Measurements from ENCODE around the gene TP63.

TP63 gene

DNA sequence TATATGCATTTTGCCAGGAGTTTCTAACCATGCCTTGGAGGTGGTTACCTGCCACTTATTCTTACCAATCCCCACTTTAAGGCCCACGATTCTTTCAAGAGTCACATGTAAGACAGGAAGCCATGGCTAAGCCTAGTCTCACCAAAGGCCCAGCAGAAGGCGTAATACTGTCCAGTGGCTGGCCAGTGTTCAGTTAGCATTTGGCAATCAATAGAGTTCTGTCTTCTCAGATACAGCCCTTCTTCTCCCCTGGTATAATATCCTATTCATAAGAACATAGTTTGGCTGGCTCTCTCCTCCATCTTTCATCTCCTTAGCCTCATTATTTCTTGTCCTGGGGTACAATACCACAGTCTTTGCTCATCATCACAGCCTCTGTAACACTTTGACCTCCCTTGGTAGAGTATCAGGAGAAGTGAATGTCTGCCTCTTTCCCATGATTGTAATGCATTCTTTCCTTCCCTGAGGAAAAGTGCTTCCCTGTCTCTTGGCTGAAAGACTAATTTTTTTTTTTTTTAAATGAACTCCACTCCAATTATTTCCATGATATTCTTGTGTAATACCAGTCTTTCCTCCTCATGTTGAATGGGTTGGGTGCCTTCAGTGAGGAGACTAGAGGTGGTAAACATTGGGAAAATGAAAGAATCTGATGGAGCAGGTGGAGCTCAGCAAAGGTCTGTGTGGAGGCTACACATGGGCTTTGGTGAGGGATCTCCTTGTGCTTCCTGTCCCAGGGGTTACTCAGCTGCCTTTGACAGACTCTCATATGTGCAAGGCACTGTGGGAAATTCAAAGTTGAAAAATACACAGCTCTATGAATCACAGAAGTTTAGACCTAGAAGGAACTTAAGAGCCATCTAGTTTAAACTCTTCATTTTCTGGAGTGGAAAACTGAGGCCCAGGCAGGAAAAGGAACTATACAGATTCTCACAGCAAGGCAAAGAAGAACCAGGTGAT lies 271.3 kb downstream of the TP63 start:
- no peak for TF ChIP-seq NFIC (IDR thresholded peaks at IDR 0.05)
- TF ChIP-seq, protein P1, sequence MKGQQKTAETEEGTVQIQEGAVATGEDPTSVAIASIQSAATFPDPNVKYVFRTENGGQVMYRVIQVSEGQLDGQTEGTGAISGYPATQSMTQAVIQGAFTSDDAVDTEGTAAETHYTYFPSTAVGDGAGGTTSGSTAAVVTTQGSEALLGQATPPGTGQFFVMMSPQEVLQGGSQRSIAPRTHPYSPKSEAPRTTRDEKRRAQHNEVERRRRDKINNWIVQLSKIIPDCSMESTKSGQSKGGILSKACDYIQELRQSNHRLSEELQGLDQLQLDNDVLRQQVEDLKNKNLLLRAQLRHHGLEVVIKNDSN (IDR thresholded peaks at IDR 0.05), result no peak
- no peak for TF ChIP-seq TEAD4 (IDR thresholded peaks at IDR 0.05)

DNA sequence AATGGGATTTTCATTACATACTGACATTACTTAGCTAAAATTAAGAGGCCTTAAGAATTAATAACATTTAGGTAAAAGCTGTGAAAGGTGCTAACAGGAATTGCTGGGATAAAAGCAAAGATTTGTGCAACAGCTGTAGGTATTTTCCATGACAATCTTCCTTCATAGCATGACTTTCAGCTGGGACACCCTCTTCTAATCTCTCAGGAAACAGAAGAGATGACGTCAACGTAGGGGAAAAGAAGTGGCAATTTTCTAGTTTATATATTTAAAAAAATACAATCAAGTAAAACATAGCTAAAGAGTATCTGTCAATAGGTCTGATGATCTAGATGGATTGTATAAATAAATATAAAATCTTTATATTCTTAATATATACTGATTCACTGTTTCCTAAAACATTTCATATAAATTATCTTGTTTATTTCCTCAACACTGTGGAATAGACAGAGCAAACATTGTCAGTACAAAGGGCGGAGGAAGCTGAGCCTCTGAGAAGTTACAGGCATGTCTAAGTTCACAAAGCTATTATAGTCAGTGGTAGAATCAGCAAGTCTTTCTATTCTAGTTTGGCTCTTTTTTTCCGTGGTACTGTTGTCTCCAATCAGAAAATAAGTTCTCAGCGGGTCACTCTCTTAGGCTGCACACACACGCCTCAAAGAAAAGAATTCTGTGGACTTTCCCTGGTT lies 272.5 kb downstream of the TP63 start:
- TF ChIP-seq CREB1 (IDR thresholded peaks at IDR 0.05; ENCODE audit: low read depth) (no peak), RAD21 (IDR thresholded peaks at IDR 0.05; ENCODE audit: low read depth) (no peak), CEBPB (IDR thresholded peaks at IDR 0.05) (no peak), FOXM1 (IDR thresholded peaks at IDR 0.05; ENCODE audit: borderline replicate concordance, low read depth) (no peak), YY1 (IDR thresholded peaks at IDR 0.05; ENCODE audit: low read depth) (no peak), TEAD4 (IDR thresholded peaks at IDR 0.05) (no peak), TCF12 (IDR thresholded peaks at IDR 0.05; ENCODE audit: low read depth) (no peak), ZBTB7A (IDR thresholded peaks at IDR 0.05; ENCODE audit: low read depth) (no peak), EP300 (IDR thresholded peaks at IDR 0.05; ENCODE audit: borderline replicate concordance) (no peak), TAF1 (IDR thresholded peaks at IDR 0.05; ENCODE audit: low read depth) (no peak), NFIC (IDR thresholded peaks at IDR 0.05) (no peak)
- TF ChIP-seq, protein P2, sequence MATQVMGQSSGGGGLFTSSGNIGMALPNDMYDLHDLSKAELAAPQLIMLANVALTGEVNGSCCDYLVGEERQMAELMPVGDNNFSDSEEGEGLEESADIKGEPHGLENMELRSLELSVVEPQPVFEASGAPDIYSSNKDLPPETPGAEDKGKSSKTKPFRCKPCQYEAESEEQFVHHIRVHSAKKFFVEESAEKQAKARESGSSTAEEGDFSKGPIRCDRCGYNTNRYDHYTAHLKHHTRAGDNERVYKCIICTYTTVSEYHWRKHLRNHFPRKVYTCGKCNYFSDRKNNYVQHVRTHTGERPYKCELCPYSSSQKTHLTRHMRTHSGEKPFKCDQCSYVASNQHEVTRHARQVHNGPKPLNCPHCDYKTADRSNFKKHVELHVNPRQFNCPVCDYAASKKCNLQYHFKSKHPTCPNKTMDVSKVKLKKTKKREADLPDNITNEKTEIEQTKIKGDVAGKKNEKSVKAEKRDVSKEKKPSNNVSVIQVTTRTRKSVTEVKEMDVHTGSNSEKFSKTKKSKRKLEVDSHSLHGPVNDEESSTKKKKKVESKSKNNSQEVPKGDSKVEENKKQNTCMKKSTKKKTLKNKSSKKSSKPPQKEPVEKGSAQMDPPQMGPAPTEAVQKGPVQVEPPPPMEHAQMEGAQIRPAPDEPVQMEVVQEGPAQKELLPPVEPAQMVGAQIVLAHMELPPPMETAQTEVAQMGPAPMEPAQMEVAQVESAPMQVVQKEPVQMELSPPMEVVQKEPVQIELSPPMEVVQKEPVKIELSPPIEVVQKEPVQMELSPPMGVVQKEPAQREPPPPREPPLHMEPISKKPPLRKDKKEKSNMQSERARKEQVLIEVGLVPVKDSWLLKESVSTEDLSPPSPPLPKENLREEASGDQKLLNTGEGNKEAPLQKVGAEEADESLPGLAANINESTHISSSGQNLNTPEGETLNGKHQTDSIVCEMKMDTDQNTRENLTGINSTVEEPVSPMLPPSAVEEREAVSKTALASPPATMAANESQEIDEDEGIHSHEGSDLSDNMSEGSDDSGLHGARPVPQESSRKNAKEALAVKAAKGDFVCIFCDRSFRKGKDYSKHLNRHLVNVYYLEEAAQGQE (IDR thresholded peaks at IDR 0.05; ENCODE audit: low read depth), result no peak
- TF ChIP-seq, protein P3, sequence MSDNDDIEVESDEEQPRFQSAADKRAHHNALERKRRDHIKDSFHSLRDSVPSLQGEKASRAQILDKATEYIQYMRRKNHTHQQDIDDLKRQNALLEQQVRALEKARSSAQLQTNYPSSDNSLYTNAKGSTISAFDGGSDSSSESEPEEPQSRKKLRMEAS (IDR thresholded peaks at IDR 0.05), result no peak
- TF ChIP-seq, protein P1 (IDR thresholded peaks at IDR 0.05), result no peak

DNA sequence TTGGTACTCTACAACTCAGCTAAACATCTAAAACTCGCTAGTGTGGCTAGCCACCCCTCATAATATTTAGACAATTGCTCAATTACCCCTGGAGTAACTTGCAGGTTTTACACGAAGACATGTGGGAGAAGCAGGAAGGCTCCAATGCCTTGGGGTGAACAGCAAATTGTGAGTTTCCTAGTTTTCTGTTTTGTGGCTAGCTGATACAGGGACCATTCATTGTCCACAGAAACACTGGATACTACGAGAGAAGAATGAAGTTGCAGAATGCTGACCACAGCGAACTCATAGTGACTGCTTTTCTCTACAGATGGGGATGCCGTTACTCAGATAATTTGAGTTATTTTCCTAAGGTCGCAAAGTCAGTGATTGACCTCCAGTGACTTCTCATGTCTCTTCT lies 276.6 kb downstream of the TP63 start:
- no peak for TF ChIP-seq YY1 (IDR thresholded peaks at IDR 0.05; ENCODE audit: low read depth)
- no peak for TF ChIP-seq RAD21 (IDR thresholded peaks at IDR 0.05; ENCODE audit: low read depth)
- TF ChIP-seq TCF12 (IDR thresholded peaks at IDR 0.05; ENCODE audit: low read depth), result no peak
- no peak for TF ChIP-seq EGR1 (IDR thresholded peaks at IDR 0.05)
- TF ChIP-seq TEAD4 (IDR thresholded peaks at IDR 0.05), result no peak
- no peak for TF ChIP-seq TAF1 (IDR thresholded peaks at IDR 0.05; ENCODE audit: low read depth)
- no peak for TF ChIP-seq CEBPB (IDR thresholded peaks at IDR 0.05)
- TF ChIP-seq NFIC (IDR thresholded peaks at IDR 0.05), result no peak
- no peak for TF ChIP-seq EP300 (IDR thresholded peaks at IDR 0.05; ENCODE audit: borderline replicate concordance)
- no peak for TF ChIP-seq CREB1 (IDR thresholded peaks at IDR 0.05; ENCODE audit: low read depth)
- TF ChIP-seq, protein P3 (IDR thresholded peaks at IDR 0.05), result no peak
- no peak for TF ChIP-seq FOXM1 (IDR thresholded peaks at IDR 0.05; ENCODE audit: borderline replicate concordance, low read depth)
- TF ChIP-seq, protein P1 (IDR thresholded peaks at IDR 0.05), result no peak
- no peak for TF ChIP-seq ZBTB7A (IDR thresholded peaks at IDR 0.05; ENCODE audit: low read depth)

DNA sequence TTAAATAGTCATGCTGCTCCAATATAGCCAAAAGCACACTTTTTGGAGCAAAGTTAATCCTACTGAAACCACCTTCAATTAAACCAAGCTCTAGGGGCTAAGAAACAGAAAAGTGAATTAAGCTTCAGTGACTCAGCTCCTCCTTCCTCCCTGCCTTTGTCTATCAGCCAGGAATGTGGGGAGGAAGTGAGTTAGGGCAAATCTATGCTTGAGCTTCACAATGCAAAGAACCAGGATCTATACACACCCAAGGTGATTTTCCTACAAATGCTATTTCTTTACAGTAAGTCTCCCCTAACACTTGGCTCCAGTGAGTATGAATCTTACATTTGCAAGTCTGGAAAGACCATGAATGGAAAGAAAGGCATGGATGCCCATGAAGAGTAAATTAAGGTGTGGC lies 277.5 kb downstream of the TP63 start:
- peak; percentile 84 for TF ChIP-seq TEAD4 (IDR thresholded peaks at IDR 0.05)
- peak; percentile 76; the same call in 1 of the 2 replicates for TF ChIP-seq EP300 (IDR thresholded peaks at IDR 0.05; ENCODE audit: borderline replicate concordance)
- no peak for TF ChIP-seq CEBPB (IDR thresholded peaks at IDR 0.05)
- peak; percentile 50; the same call in 1 of the 2 replicates for TF ChIP-seq FOXM1 (IDR thresholded peaks at IDR 0.05; ENCODE audit: borderline replicate concordance, low read depth)
- peak; percentile 46; the same call in 1 of the 2 replicates for TF ChIP-seq TCF12 (IDR thresholded peaks at IDR 0.05; ENCODE audit: low read depth)
- no peak for TF ChIP-seq RAD21 (IDR thresholded peaks at IDR 0.05; ENCODE audit: low read depth)
- peak; percentile 52 for TF ChIP-seq NFIC (IDR thresholded peaks at IDR 0.05)

DNA sequence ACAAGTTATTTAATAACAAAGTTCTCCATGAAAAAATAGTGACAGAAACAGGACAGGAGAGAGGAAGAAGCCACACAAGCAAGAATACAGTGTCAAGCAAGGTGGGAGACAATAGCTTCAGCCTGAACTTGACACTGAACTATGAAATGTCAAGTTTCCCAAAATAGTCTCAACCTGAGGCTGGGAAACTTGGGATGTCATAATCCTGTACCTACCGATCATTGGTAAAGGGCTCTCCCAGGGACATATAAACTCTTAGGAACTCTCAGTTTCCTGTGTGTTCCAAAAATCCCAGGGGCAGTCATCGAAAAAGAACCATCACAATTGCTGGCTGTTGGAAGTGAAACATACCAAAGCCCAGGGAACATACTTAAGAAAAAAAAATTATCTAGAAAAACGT lies 277.9 kb downstream of the TP63 start:
- TF ChIP-seq, protein P2 (IDR thresholded peaks at IDR 0.05; ENCODE audit: low read depth), result no peak
- no peak for TF ChIP-seq TAF1 (IDR thresholded peaks at IDR 0.05; ENCODE audit: low read depth)
- TF ChIP-seq EP300 (IDR thresholded peaks at IDR 0.05; ENCODE audit: borderline replicate concordance), result no peak
- no peak for TF ChIP-seq YY1 (IDR thresholded peaks at IDR 0.05; ENCODE audit: low read depth)
- TF ChIP-seq CREB1 (IDR thresholded peaks at IDR 0.05; ENCODE audit: low read depth), result no peak
- no peak for TF ChIP-seq RAD21 (IDR thresholded peaks at IDR 0.05; ENCODE audit: low read depth)
- TF ChIP-seq, protein P3 (IDR thresholded peaks at IDR 0.05), result no peak
- no peak for TF ChIP-seq ZBTB7A (IDR thresholded peaks at IDR 0.05; ENCODE audit: low read depth)
- no peak for TF ChIP-seq TEAD4 (IDR thresholded peaks at IDR 0.05)
- TF ChIP-seq TCF12 (IDR thresholded peaks at IDR 0.05; ENCODE audit: low read depth), result no peak
- no peak for TF ChIP-seq CEBPB (IDR thresholded peaks at IDR 0.05)
